Right atrium auricular region (tissue), 2 donors: ENCODE results near the gene DENND1B. TPM values are rescaled to one million over a fixed set of nuclear protein-coding genes. Genes with fewer than 3 reads are reported as not detected.

Experiments
- DNase-seq: peaks from one replicate; pipeline ENCODE4 v3.0.0-alpha.2; 2019; ENCODE audit warnings: low spot score
- H3K27ac ChIP-seq, 2 donors: fragments of 200-600 bp; sonication (generic); 1 replicate in 1 of 2; 2 replicates in 1 of 2; pipeline ENCODE4 v1.5.1; 2016 to 2019
- H3K27me3 ChIP-seq, 2 donors: fragments of 200-600 bp; sonication (generic); one replicate each; pipeline versions ENCODE4 v1.5.1 to v1.6.0; 2017 to 2019
- H3K36me3 ChIP-seq: fragments of 200-600 bp; sonication (generic); one replicate; pipeline ENCODE4 v1.5.1; 2016
- H3K4me1 ChIP-seq, 2 donors: fragments of 200-600 bp; sonication (generic); one replicate each; pipeline versions ENCODE4 v1.5.1 to v1.6.0; 2017 to 2019
- H3K4me3 ChIP-seq, 2 donors: fragments of 200-600 bp; sonication (generic); 1 replicate in 1 of 2; 2 replicates in 1 of 2; pipeline ENCODE4 v1.5.1; 2017 to 2019; ENCODE audit warnings: mild to moderate bottlenecking in 1 of 2, moderate library complexity in 1 of 2
- H3K9me3 ChIP-seq, 2 donors: fragments of 200-600 bp; sonication (generic); one replicate each; pipeline ENCODE4 v1.5.1; 2019
- total RNA-seq, 2 donors: library from RNA; depleted of rRNA; stranded (reverse); fragments of >200 nt; gene quantifications; one replicate each; pipeline ENCODE4 v1.1.0, GENCODE V29; 2016
- TF ChIP-seq, protein P1 (sequence below), 2 donors: fragments of 200-600 bp; sonication (generic); IDR thresholded peaks; one replicate each; pipeline ENCODE4 v1.5.1; 2019; ENCODE audit warnings: antibody characterized with exemption in 2 of 2

Gene DENND1B
- total RNA-seq, 2 donors from 2014 or later = 11.8 to 16.0 TPM

DNA sequence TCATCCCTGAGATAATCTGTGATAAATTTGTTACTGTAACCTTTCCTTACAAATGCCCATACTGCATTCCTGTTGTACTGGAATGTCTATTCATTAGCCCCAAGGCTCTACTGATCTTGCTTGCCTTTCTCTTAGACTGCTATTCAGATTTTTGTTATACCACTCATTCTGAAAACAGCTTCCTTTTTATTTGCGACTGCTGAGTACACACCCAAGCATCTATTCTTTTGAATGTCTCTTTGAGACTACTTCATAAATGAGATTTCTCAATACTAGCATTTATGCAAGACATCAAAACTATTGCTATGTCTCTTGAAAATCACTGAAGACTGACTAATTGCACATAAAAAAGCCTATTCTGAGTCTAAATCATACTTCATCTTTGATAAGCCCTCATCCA, 38.6 kb downstream of the DENND1B start:
- TF ChIP-seq, protein P1, sequence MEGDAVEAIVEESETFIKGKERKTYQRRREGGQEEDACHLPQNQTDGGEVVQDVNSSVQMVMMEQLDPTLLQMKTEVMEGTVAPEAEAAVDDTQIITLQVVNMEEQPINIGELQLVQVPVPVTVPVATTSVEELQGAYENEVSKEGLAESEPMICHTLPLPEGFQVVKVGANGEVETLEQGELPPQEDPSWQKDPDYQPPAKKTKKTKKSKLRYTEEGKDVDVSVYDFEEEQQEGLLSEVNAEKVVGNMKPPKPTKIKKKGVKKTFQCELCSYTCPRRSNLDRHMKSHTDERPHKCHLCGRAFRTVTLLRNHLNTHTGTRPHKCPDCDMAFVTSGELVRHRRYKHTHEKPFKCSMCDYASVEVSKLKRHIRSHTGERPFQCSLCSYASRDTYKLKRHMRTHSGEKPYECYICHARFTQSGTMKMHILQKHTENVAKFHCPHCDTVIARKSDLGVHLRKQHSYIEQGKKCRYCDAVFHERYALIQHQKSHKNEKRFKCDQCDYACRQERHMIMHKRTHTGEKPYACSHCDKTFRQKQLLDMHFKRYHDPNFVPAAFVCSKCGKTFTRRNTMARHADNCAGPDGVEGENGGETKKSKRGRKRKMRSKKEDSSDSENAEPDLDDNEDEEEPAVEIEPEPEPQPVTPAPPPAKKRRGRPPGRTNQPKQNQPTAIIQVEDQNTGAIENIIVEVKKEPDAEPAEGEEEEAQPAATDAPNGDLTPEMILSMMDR (IDR thresholded peaks at IDR 0.05) = no peak
- Histone ChIP-seq H3K9me3 (no peaks in the 10 kb centered on the region), H3K36me3 (no peaks in the 10 kb centered on the region), H3K4me3 (no peak overlapping the region), H3K4me1 (peaks cover 0 to 13% of the 10 kb centered on the region in 2 donors), H3K27ac (no peak overlapping the region), H3K27me3 (no peaks in the 10 kb centered on the region)
- no peak for DNase-seq

DNA sequence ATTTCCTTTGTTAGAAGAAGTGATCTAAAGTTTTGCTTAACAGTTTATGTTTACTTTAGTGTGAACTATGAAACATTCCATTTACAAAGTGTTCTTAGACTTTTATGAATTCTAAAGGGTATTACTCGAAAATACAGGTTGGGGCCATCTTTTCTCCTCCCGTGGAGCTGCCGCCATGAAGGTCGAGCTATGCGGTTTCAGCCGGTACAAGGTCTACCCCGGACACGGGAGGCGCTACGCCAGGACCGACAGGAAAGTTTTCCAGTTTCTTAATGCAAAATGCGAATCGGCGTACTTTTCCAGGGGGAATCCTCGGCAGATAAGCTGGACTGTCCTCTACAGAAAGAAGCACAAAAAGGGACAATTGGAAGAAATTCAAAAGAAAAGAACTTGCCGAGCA, 39.8 kb downstream of the DENND1B start:
- H3K9me3 ChIP-seq = no peaks in the 10 kb centered on the region
- H3K27ac ChIP-seq = no peak overlapping the region
- H3K4me1 ChIP-seq = peaks cover 0 to 13% of the 10 kb centered on the region in 2 donors
- no peak overlapping the region for H3K4me3 ChIP-seq
- H3K27me3 ChIP-seq = no peaks in the 10 kb centered on the region
- no peak for DNase-seq
- TF ChIP-seq, protein P1 (IDR thresholded peaks at IDR 0.05) = no peak
- H3K36me3 ChIP-seq = no peaks in the 10 kb centered on the region

DNA sequence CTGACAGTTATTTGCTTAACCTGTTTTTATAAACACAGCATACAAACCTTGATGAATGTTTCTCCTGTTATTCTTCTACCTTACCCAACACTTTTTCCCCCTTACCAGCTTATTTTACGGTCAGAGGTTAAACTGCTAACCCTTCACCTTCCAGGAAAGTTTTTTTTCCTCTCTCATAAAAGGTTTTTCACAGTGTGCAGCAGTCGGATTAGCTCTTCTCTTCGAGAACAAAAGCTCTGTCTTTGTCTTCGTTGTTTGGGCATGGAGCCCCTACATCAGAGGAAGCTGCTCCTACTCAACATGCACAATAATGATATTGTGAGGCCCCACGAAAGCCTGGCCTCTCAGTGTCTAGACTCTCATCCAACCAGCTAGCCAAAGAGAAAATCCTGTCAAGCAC, 42.0 kb downstream of the DENND1B start:
- peaks cover 0 to 6% of the 10 kb centered on the region in 2 donors for H3K4me1 ChIP-seq
- H3K9me3 ChIP-seq = no peaks in the 10 kb centered on the region
- H3K4me3 ChIP-seq = no peak overlapping the region
- DNase-seq = no peak
- no peak overlapping the region for H3K27ac ChIP-seq
- H3K36me3 ChIP-seq = no peaks in the 10 kb centered on the region
- H3K27me3 ChIP-seq = no peaks in the 10 kb centered on the region
- TF ChIP-seq, protein P1 (IDR thresholded peaks at IDR 0.05) = no peak

DNA sequence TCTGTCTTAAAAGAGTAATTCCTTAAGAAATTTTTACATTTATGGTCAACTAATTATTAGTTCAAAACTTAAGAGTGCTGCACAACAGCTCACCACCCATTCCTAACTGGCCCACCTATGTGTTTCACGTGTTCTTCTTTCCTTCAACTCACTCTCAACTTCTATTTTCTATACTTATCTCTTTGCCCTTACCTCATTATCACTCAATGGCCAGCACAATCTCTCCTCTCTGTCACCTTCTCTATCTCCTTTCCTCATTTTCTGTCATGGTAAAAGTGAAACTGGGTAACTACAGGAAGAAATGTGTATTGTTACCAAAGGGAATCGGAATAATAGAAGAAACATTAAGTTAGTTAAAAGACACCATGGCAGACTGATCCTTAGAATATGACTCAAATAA, 43.1 kb downstream of the DENND1B start:
- TF ChIP-seq, protein P1 (IDR thresholded peaks at IDR 0.05) = no peak
- Histone ChIP-seq H3K4me1 (no peaks in the 10 kb centered on the region), H3K4me3 (no peak overlapping the region), H3K36me3 (no peaks in the 10 kb centered on the region), H3K9me3 (no peaks in the 10 kb centered on the region), H3K27me3 (no peaks in the 10 kb centered on the region), H3K27ac (no peak overlapping the region)
- DNase-seq = no peak

DNA sequence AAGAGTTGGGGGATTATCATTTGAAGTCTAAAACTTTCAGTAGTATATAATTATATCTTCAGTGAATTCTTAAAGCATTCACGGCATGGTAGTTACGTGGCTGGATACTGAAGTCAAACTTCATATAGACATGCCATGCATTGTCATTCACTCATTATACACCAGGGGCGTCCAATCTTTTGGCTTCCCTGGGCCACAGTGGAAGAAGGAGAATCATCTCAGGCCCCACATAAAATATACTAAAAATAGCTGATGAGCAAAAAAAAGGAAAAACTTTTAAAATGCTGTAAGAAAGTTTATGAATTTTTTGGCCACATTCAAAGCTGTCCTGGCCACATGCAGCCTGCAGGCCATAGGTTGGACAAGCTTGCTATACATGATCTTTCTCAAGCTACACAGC, 43.8 kb downstream of the DENND1B start:
- Histone ChIP-seq H3K4me3 (no peak overlapping the region), H3K4me1 (no peaks in the 10 kb centered on the region), H3K36me3 (no peaks in the 10 kb centered on the region), H3K27me3 (no peaks in the 10 kb centered on the region), H3K9me3 (peaks cover 0 to 1% of the 10 kb centered on the region in 2 donors), H3K27ac (no peak overlapping the region)
- TF ChIP-seq, protein P1 (IDR thresholded peaks at IDR 0.05) = no peak
- DNase-seq = no peak

DNA sequence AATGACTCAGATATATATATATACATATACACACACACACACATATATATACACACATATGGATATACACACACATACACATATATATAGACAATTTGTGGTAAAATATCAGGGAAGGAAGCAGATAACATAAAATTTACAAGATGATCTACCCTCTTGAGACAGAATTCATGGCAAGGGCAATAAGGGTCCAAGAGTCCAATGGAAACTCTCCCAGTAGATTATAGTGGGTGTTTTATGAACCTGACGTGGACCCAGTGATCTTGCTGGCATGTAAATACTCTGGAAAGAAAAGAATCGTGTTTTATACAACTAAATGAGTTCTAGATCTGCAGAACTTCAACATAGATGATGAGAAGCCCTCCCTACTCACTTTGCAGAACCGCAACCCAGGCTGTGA, 49.3 kb downstream of the DENND1B start:
- H3K27ac ChIP-seq = no peak overlapping the region
- no peak for DNase-seq
- no peak overlapping the region for H3K4me3 ChIP-seq
- H3K9me3 ChIP-seq = peaks cover 0 to 26% of the 10 kb centered on the region in 2 donors
- no peaks in the 10 kb centered on the region for H3K4me1 ChIP-seq
- H3K36me3 ChIP-seq = no peaks in the 10 kb centered on the region
- TF ChIP-seq, protein P1 (IDR thresholded peaks at IDR 0.05) = no peak
- H3K27me3 ChIP-seq = no peaks in the 10 kb centered on the region
